Pancreas (tissue), 10 donors: ENCODE measurements around the gene CCR4. TPM values are rescaled to one million over a fixed set of nuclear protein-coding genes. Genes with fewer than 3 reads are reported as not detected.
"Not testable (repeated sequence)": the region's sequence is repeated elsewhere in the genome, so short reads cannot be mapped to it uniquely, and the experiment has no call there.

Experiments used
- ATAC-seq, 4 donors: fragments of 200-7000 bp; cut with Tn5 transposase; one replicate each; pipeline versions ENCODE4 v1.8.0 to v1.9.1; 2020; ENCODE audit warnings: mild to moderate bottlenecking in 4 of 4, moderate library complexity in 4 of 4
- DNase-seq, 6 donors: peaks; one replicate each; pipeline ENCODE4 v3.0.0-alpha.2; 2020
- FAIRE-seq: peaks from 2 replicates; lab custom pipeline; 2012; peaks lifted over from hg19 to GRCh38; lab: Jason Lieb, UNC
- H3K27ac ChIP-seq, 4 donors: fragments of 200-600 bp; sonication (generic); 1 replicate in 3 of 4; 2 replicates in 1 of 4; pipeline versions ENCODE4 v1.5.0 to v1.8.0; 2020
- H3K27me3 ChIP-seq, 4 donors: fragments of 200-600 bp; one replicate each; pipeline ENCODE4 v1.8.0; 2021
- H3K36me3 ChIP-seq, 3 donors: fragments of 200-600 bp; sonication (generic) in 1 of 3; one replicate each; pipeline versions ENCODE4 v1.5.0 to v1.8.0; 2020 to 2021
- H3K4me1 ChIP-seq, 3 donors: fragments of 200-600 bp; one replicate each; pipeline ENCODE4 v1.8.0; 2021
- H3K4me3 ChIP-seq, 4 donors: fragments of 200-600 bp; sonication (generic) in 2 of 4; one replicate each; pipeline versions ENCODE4 v1.5.0 to v1.8.0; 2020 to 2021
- H3K9me3 ChIP-seq, 4 donors: fragments of 200-600 bp; one replicate each; pipeline ENCODE4 v1.8.0; 2021
- CTCF ChIP-seq, 4 donors: fragments of 200-600 bp; sonication (generic) in 3 of 4; IDR thresholded peaks; one replicate each; pipeline versions ENCODE4 v1.5.0 to v1.8.0; 2021; ENCODE audit warnings: antibody characterized with exemption in 4 of 4
- WGBS, 2 donors: extraction: QIAGEN DNeasy Blood & Tissue Kit; methylation state at CpG; one replicate each; pipeline ENCODE4 v1.1.7; 2013; 5-methylcytosine and 5-hydroxymethylcytosine counted together
- intact Hi-C, 3 donors: fragments of 100-400 bp; cut with DNase I; formaldehyde crosslinking; loops; one replicate each; pipeline versions ENCODE4 v1.11.1 to v1.14.2; 2022
- polyA plus RNA-seq, 2 donors: library from polyadenylated mRNA; stranded (reverse); fragments of 200-250 nt; gene quantifications; one replicate each; pipeline ENCODE4 v1.2.3, GENCODE V29; 2013
- total RNA-seq, 6 donors: library from RNA; stranded (reverse); fragmentation: NEBNext Ultra II Directional in 4 of 6; extraction: Animal tissue kit (Norgen Biotek cat#: 25700) in 4 of 6; gene quantifications; one replicate each; pipeline versions ENCODE4 v1.2.1 to v1.2.4, GENCODE V29; 2021 to 2023
- donor health status: healthy with polysubstance abuse.
- donor health status: DM: no; HTN: no; CAD: no; lungs with moderate emphysema.
- donor health status: DM: no; HTN: no; CAD: no.
- donor health status: control.
- donor health status: control.
- donor health status: Bipolar disorder and iron deficiency.
- donor health status: DM: yes; HTN: yes; CAD: no.
- donor health status: DM: no; HTN: no; CAD: no.
- donor health status: DM: no; HTN: no; CAD: no.
- donor health status: DM: yes; HTN: yes; CAD: no.

CCR4 gene
- total and polyA plus RNA-seq, 8 donors, result 0.06 to 0.25 (median 0.09) TPM; not detected in 4

GRCh38 chr3:32959371-32959770, 7.9 kb downstream of the CCR4 start:
- FAIRE-seq (no peak), DNase-seq (no peak), ATAC-seq (no peak)
- Histone ChIP-seq H3K4me1 (no peaks in the 10 kb centered on the region), H3K27me3 (no peaks in the 10 kb centered on the region), H3K9me3 (no peaks in the 10 kb centered on the region), H3K36me3 (no peaks in the 10 kb centered on the region), H3K4me3 (no peak overlapping the region), H3K27ac (no peak overlapping the region)
- intact Hi-C loops, result no loop called here
- 49 to 53% methylated on average over 3 of the region's 3 CpGs for WGBS, 2 donors
- TF ChIP-seq CTCF (IDR thresholded peaks at IDR 0.05), result no peak

DNA sequence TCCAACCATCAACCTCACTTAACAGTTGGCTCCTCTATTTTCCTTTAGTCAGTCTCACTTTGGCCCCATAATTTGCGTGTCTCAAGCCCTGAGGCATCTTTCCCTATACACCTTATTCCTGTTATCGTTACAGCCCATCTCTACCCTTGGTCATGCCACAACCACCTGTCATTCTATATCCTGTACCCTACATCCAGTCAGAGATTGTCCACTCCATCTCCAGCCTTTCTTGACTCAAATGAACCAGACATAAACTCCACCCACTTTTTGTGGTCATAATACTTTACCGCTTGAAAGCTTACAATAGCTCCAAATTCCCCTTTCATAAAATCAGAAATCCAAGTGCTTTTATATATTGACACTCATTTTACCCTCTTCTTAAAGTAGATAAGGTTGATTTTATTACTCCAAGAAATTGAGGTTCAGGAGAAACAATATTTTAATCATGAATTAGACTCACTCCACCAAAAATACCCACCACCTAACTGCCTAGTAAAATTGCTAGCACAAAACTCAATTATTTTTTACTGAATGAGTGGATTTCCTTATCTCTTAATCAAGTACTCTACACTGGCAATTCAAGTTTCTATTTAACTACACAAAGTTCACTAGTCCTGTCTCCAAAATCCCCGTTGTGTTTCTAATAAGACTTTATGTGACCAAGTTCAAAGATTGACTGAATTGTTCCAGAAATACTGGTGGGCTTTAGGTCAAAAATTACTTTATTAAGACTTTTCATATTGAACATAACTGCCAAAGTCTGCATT, 9.1 kb downstream of the CCR4 start:
- no peak for DNase-seq

GRCh38 chr3:32961189-32961715, 9.8 kb downstream of the CCR4 start:
- no peak overlapping the region for H3K4me3 ChIP-seq
- WGBS, 2 donors, result 73 to 86% methylated on average over 5 of the region's 5 CpGs
- no peak for FAIRE-seq
- H3K27ac ChIP-seq, result no peak overlapping the region
- H3K9me3 ChIP-seq, result no peaks in the 10 kb centered on the region
- intact Hi-C loops, result no loop called here
- no peaks in the 10 kb centered on the region for H3K27me3 ChIP-seq
- no peak for TF ChIP-seq CTCF (IDR thresholded peaks at IDR 0.05)
- no peak for DNase-seq
- H3K36me3 ChIP-seq, result no peaks in the 10 kb centered on the region
- H3K4me1 ChIP-seq, result no peaks in the 10 kb centered on the region
- no peak for ATAC-seq

More for the DNA sequence above, 9.1 kb downstream of the CCR4 start:
- Histone ChIP-seq H3K4me1 (no peaks in the 10 kb centered on the region), H3K9me3 (no peaks in the 10 kb centered on the region), H3K4me3 (no peak overlapping the region), H3K36me3 (no peaks in the 10 kb centered on the region), H3K27ac (no peak overlapping the region), H3K27me3 (no peaks in the 10 kb centered on the region)
- no peak for ATAC-seq
- no peak for TF ChIP-seq CTCF (IDR thresholded peaks at IDR 0.05)
- WGBS, 2 donors, result 82% methylated on average over 4 of the region's 4 CpGs
- FAIRE-seq, result no peak
- intact Hi-C loops, result no loop called here

GRCh38 chr3:32963871-32964270, 12.4 kb downstream of the CCR4 start:
- no peaks in the 10 kb centered on the region for H3K4me1 ChIP-seq
- intact Hi-C loops, result no loop called here
- H3K27me3 ChIP-seq, result no peaks in the 10 kb centered on the region
- H3K4me3 ChIP-seq, result no peak overlapping the region
- no peaks in the 10 kb centered on the region for H3K36me3 ChIP-seq
- DNase-seq, result no peak
- no peak overlapping the region for H3K27ac ChIP-seq
- TF ChIP-seq CTCF (IDR thresholded peaks at IDR 0.05), result no peak
- H3K9me3 ChIP-seq, result no peaks in the 10 kb centered on the region
- FAIRE-seq, result no peak
- no peak for ATAC-seq
- WGBS, 2 donors, result 83 to 87% methylated on average over 3 of the region's 3 CpGs

DNA sequence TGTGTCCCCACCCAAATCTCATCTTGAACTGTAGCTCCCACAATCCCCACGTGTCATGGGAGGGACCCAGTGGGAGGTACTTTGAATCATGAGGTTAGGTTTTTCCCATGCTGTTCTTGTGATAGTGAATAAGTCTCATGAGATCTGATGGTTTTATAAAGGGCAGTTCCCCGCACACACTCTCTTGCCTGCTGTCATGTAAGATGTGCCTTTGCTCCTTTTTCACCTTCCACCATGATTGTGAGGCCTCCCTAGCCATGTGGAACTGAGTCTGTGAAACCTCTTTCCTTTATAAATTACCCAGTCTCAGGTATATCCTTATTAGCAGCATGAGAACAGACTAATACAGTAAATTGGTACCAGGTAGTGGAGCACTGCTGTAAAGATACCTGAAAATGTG, 13.3 kb downstream of the CCR4 start:
- FAIRE-seq, H3K27me3 ChIP-seq, H3K27ac ChIP-seq, ATAC-seq, H3K4me1 ChIP-seq, H3K36me3 ChIP-seq, H3K9me3 ChIP-seq, intact Hi-C loops, DNase-seq, H3K4me3 ChIP-seq: not testable (repeated sequence)
- 65 to 66% methylated on average over 2 of the region's 2 CpGs for WGBS, 2 donors

GRCh38 chr3:32965617-32966213, 14.3 kb downstream of the CCR4 start:
- WGBS, 2 donors, result 81 to 83% methylated on average over 2 of the region's 2 CpGs
- DNase-seq, H3K27ac ChIP-seq, intact Hi-C loops, ATAC-seq, H3K4me3 ChIP-seq, H3K36me3 ChIP-seq, H3K27me3 ChIP-seq, FAIRE-seq, H3K4me1 ChIP-seq, H3K9me3 ChIP-seq: not testable (repeated sequence)

GRCh38 chr3:32966627-32967026, 15.2 kb downstream of the CCR4 start:
- H3K4me1 ChIP-seq, intact Hi-C loops, H3K4me3 ChIP-seq, ATAC-seq, H3K27ac ChIP-seq, H3K36me3 ChIP-seq, FAIRE-seq, H3K9me3 ChIP-seq, DNase-seq, H3K27me3 ChIP-seq: not testable (repeated sequence)
- 80 to 92% methylated on average over 5 of the region's 5 CpGs for WGBS, 2 donors
